ENCODE data around the gene CHM.

DNA sequence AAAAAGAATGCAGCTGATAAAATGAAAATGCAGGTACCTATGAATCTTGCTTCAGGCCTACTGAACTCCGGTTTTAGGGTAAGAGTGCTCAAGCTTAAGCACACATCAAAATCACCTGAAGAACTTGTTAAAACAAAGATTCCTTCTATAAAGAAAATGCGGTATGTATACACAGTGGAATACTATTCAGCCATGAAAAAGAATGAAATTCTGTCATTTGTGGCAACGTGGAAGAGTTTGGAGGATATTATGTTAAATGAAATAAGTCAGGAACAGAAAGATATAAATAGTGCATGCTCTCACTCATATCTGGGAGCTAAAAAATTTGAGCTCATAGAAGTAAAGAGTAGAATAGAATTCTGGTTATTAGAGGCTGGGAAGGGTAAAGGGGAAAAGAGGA lies 14.0 kb upstream of the CHM start:
- TF ChIP-seq, protein P1, sequence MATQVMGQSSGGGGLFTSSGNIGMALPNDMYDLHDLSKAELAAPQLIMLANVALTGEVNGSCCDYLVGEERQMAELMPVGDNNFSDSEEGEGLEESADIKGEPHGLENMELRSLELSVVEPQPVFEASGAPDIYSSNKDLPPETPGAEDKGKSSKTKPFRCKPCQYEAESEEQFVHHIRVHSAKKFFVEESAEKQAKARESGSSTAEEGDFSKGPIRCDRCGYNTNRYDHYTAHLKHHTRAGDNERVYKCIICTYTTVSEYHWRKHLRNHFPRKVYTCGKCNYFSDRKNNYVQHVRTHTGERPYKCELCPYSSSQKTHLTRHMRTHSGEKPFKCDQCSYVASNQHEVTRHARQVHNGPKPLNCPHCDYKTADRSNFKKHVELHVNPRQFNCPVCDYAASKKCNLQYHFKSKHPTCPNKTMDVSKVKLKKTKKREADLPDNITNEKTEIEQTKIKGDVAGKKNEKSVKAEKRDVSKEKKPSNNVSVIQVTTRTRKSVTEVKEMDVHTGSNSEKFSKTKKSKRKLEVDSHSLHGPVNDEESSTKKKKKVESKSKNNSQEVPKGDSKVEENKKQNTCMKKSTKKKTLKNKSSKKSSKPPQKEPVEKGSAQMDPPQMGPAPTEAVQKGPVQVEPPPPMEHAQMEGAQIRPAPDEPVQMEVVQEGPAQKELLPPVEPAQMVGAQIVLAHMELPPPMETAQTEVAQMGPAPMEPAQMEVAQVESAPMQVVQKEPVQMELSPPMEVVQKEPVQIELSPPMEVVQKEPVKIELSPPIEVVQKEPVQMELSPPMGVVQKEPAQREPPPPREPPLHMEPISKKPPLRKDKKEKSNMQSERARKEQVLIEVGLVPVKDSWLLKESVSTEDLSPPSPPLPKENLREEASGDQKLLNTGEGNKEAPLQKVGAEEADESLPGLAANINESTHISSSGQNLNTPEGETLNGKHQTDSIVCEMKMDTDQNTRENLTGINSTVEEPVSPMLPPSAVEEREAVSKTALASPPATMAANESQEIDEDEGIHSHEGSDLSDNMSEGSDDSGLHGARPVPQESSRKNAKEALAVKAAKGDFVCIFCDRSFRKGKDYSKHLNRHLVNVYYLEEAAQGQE (IDR thresholded peaks at IDR 0.05; ENCODE audit: insufficient read depth in 1 of 2, low read depth in 2 of 2, low read length in 1 of 2), result no peak
- TF ChIP-seq, protein P2, sequence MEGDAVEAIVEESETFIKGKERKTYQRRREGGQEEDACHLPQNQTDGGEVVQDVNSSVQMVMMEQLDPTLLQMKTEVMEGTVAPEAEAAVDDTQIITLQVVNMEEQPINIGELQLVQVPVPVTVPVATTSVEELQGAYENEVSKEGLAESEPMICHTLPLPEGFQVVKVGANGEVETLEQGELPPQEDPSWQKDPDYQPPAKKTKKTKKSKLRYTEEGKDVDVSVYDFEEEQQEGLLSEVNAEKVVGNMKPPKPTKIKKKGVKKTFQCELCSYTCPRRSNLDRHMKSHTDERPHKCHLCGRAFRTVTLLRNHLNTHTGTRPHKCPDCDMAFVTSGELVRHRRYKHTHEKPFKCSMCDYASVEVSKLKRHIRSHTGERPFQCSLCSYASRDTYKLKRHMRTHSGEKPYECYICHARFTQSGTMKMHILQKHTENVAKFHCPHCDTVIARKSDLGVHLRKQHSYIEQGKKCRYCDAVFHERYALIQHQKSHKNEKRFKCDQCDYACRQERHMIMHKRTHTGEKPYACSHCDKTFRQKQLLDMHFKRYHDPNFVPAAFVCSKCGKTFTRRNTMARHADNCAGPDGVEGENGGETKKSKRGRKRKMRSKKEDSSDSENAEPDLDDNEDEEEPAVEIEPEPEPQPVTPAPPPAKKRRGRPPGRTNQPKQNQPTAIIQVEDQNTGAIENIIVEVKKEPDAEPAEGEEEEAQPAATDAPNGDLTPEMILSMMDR (IDR thresholded peaks at IDR 0.05), result no peak
- TF ChIP-seq POLR2AphosphoS5 (IDR thresholded peaks at IDR 0.05; ENCODE audit: low read depth, low read length), result no peak

Data from Panc1 (cell line).